NCI-H2029 (cell line): ENCODE measurements around the gene NDUFA1.
"Not testable (repeated sequence)": the region's sequence is repeated elsewhere in the genome, so short reads cannot be mapped to it uniquely, and the experiment has no call there.

Experiments used
- DNase-seq: peaks from one replicate; lab custom pipeline; 2025; lab: John Stamatoyannopoulos, UW

The NDUFA1 gene

GRCh38 chrX:119871599-119872395 is at the start of gene NDUFA1, which contains the start of gene RNF113A:
TSS of gene NDUFA1 (plus strand) at chrX:119871832. CDS start at chrX:119871912, 80 bp downstream.
TSS of gene RNF113A (minus strand) at chrX:119871733. CDS start at chrX:119871613, 120 bp downstream.
- peak; percentile 82 for DNase-seq

GRCh38 chrX:119824221-119824620 is 47.4 kb upstream of the NDUFA1 start:
- DNase-seq: not testable (repeated sequence)

- DNase-seq: no peak
Measured at GRCh38 chrX:119826399-119826959, 45.2 kb upstream of the NDUFA1 start.

GRCh38 chrX:119828446-119828845 is 43.2 kb upstream of the NDUFA1 start:
- DNase-seq: no peak

GRCh38 chrX:119833905-119834304 is 37.7 kb upstream of the NDUFA1 start:
- DNase-seq: no peak

GRCh38 chrX:119852382-119853353 is 19.0 kb upstream of the NDUFA1 start, which contains the start of gene UPF3B:
TSS of gene UPF3B (minus strand) at chrX:119852963. CDS start at chrX:119852928, 35 bp downstream.
- peak; percentile 95 for DNase-seq

GRCh38 chrX:119853444-119853843 is 18.2 kb upstream of the NDUFA1 start:
- DNase-seq: no peak

GRCh38 chrX:119870626-119871131 is 953 bp upstream of the NDUFA1 start:
- peak; percentile 14 for DNase-seq

- no peak for DNase-seq
Measured at GRCh38 chrX:119871245-119871598, 410 bp upstream of the NDUFA1 start.

- DNase-seq: no peak
Measured at GRCh38 chrX:119878740-119879139, 7.1 kb downstream of the NDUFA1 start.

- no peak for DNase-seq
Measured at GRCh38 chrX:119880076-119880475, 8.4 kb downstream of the NDUFA1 start.

- DNase-seq: peak; percentile 7
Measured at GRCh38 chrX:119880552-119881437, 9.2 kb downstream of the NDUFA1 start.

GRCh38 chrX:119885554-119886428 is 14.2 kb downstream of the NDUFA1 start:
- no peak for DNase-seq

- peak; percentile 6 for DNase-seq
Measured at GRCh38 chrX:119887721-119888425, 16.2 kb downstream of the NDUFA1 start.

- not testable (repeated sequence) for DNase-seq
Measured at GRCh38 chrX:119890626-119891025, 19.0 kb downstream of the NDUFA1 start.

- not testable (repeated sequence) for DNase-seq
Measured at GRCh38 chrX:119891961-119892692, 20.5 kb downstream of the NDUFA1 start.

- no peak for DNase-seq
Measured at GRCh38 chrX:119895843-119896326, 24.3 kb downstream of the NDUFA1 start, which contains the start of gene AKAP14. TSS of gene AKAP14 (plus strand) at chrX:119895893. CDS start at chrX:119903224, 7,331 bp downstream.

- no peak for DNase-seq
Measured at GRCh38 chrX:119899125-119899524, 27.5 kb downstream of the NDUFA1 start.
